LHCN-M2 (cell line): ENCODE measurements around the gene CPHXL. TPM values are rescaled to one million over a fixed set of nuclear protein-coding genes. Genes with fewer than 3 reads are reported as not detected.

ENCODE experiments used
- DNase-seq: peaks from one replicate; pipeline ENCODE4 v3.0.0-alpha.2; 2012; ENCODE audit warnings: low read depth
- polyA plus RNA-seq: library from polyadenylated mRNA; unstranded; fragments of >200 nt; gene quantifications from one replicate; pipeline ENCODE4 v1.2.1, GENCODE V29; 2012; ENCODE audit warnings: missing spikeins
- total RNA-seq: library from RNA; depleted of rRNA; stranded (reverse); fragments of >200 nt; gene quantifications from 2 replicates; pipeline ENCODE4 v1.2.3, GENCODE V29; 2014; rRNA removed

CPHXL gene
- total RNA-seq = not detected in 2 replicates
- not detected for polyA plus RNA-seq

DNA sequence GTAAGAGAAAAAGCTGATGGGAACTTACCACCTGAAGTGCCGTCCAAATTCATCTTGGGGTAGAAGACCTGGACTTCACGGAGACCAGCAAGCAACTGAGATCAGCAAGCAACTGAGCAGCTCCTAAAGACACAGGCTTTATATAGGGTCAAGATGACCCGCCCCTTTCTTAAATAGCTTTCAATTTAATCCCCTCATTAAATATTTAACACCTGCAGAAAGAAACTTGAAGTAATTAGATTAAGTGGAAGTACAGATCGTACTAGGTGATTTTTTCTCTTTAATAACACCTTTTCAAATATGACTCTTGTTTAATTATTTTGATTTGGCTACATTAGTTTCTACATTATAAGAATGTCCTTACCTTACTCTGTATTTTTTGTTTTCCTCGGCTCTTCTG, at the start of gene CPHXL:
CPHXL (minus strand) TSS at position 101 of the 400 bp plus-strand sequence; CDS start at position 53, 48 bp downstream.
- no peak for DNase-seq

DNA sequence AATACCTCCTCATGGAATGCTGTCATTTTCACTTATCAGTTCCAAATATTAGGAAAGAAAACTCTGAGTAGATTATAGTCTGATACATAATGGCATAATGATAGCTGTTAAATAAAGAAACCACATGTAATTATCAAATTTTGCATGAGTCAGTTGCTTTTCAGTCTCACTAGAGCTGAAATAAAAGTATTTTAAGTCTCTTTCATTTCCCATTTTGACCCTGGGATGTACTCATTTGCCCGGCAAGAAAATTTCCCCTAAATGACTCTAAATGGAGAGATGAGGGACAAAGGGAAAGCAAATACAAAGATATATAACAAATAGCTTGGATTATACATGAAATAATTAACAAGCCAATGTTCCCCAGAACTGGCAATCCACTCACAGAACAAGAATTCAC, 47.9 kb upstream of the CPHXL start:
- no peak for DNase-seq

DNA sequence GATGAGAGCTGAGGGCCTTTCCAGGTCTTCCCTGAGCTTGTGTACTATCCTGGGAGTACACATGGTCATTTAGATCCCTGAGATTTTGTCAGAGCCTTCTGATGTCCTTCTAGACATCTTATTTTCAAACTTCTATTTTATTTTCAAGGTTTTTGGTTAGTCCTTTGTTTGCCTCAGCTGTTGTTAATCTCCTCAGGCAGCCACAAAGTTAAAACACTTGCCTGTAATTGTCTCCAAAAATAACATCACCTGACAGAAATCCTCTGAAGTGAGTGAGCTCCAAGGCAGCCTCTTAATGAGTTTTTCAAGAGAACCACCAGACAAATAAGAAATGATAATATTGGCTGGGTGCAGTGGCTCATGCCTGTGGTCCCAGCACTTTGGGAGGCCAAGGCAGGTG, 43.8 kb upstream of the CPHXL start:
- no peak for DNase-seq

DNA sequence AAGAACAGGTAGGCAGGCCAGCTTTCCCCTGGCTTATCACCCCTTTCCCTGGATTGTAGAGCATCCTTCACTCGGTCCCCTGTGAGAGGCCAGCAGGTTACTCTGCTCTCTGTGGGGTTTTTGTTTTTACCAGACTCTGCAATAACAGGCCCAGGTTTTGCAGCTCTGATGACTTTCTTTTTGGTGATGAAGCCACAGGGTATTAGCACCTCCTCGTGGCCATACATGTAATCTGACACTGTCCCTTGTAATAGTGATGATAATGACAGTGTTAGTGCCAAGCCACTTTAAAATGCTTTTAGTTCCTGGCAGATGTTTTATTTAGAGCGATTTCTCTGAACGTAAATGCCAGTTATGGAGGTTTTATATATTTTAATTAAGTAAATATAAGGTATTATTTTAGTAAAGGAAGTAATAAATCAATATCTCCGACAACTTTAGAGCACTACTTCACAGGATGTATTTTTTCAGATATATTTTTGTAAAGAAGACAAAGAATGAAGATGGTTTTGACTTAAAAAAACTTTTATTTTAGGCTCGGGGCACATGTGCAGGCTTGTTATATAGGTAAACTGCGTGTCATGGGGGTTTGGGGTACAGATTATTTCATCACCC, 38.0 kb upstream of the CPHXL start:
- peak; percentile 45 for DNase-seq

DNA sequence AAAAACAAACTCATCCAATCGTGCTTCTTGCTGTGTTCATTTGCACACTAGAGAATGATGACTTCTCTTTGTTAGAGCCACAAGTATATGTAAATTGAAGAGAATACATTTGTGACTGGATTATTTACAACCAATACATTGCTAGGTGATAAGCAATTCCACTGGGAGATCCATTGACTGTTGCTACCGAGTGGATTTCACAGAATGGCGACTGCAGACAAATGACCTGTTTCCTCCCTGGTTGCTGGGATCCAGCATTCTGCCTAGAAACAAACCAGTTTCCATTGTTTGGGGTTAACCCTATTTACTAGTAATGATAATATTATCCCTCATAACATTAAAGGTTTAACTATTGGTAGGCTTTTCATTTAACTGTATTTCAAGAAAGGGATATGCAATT, 36.9 kb upstream of the CPHXL start:
- DNase-seq = no peak

DNA sequence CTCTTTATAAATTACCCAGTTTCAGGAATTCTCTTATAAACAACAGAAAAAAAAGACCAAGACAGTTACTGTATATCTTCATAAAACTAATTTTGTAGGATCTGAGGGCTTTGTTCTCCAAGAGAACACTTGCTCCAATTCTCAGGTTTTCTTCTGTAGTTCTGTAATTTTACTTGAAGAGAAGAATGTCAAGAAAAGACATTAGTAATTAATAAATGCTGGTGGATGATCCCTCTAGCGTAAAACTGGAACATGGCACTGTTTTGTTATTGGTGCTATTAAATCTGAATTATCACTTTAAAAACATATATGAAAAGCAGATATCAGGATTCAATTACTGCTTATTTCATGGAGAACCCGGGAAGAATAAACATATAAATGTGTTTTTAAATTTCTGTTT, 36.5 kb upstream of the CPHXL start:
- DNase-seq = no peak

DNA sequence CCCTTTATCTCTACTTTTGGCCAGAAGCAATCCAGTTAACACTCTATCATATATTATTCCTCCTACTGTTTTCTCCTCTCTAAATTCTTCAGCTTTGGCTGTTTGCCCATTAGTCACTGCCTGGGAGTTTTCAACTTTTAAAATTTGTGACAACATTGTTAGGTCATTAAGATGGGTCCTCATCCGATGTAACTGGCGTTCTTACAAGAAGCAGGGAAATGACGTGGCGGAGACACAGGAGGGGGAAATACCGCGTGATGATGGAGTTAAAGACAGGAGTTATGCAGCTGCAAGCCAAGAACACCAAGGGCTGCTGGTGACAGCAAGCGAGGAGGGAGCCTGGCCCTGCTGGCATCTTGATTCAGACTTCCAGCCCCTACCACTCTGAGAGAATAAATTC, 34.8 kb upstream of the CPHXL start:
- DNase-seq = no peak

DNA sequence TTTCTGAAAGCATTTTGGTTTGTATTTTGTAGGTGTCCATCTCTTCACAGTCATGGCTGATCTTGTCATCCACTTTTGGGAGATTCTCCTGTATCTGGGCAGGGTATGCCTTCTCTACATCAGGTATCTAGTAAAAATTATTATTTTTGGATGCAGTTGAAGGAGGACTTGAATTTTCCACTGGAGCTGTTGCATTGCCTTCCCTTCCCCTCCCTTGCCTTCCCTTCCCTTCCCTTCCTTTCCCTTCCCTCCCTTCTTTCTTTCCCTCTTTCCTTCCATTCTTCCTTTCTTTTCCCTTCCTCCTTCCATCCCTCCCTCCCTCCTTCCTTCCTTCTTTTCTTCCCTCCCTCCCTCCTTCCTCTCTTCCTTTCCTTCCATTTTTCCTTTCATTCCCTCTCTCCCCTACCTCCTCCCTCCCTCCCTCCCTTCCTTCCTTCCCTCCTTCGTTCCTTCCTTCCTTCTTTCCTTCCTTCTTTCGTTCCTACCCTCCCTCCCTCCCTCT, 33.8 kb upstream of the CPHXL start:
- no peak for DNase-seq

DNA sequence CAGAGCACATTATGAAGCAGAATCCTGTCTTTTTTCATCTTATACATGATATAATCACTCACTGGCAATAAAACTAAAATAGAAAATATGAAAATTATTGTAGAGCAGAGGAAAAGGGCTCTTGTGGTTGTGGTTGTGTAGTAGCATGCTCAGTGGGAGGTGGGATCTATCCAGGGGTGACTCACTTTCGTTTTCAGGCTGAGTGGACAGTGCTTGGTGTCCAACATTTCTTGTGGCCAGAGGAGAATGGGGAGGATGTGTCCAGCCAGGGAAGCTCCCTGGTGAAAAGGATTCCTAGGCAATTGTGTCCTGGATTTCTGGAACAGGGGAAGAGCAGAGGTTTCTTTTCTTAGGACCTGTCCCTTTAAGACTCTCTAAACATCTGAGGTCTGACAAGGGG, 31.9 kb upstream of the CPHXL start:
- peak; percentile 51 for DNase-seq

DNA sequence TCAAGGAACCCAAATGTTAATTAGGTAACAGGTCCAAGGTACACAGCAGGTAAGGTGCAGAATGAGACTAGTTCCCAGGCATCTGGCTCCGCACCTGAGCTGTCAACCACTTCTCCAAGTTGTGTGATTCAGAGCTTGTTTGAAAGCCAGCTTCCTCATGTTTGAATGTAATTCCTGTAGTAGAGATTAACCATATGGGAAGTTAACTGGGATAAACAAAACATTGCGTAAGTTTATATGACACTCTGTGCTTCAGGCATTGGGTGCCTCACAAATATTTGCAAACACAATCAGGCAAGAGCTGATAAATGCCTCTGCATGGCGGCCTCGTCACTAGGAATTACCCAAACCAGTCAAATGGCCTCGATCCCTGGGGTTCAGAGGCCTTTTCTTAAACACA, 27.9 kb upstream of the CPHXL start:
- DNase-seq = no peak

DNA sequence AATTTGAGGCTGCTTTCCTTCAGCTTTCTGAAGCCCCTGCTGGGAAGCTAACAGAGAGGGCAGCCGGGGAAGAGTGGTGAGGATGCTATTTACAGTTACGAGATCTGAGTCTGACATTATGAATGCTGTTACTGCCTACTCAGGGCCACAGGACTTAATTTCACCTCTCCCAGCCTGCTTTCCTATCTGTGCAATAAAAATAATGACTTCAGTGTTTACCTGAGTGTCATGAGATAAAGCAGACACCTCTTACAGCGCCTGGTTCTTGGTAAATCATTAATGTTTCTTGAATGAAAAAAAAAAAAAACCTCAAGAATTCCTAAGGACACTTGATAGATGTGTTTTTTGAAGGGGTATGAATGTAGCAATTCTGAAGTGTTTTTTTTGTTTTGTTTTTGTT, 24.2 kb upstream of the CPHXL start:
- no peak for DNase-seq

DNA sequence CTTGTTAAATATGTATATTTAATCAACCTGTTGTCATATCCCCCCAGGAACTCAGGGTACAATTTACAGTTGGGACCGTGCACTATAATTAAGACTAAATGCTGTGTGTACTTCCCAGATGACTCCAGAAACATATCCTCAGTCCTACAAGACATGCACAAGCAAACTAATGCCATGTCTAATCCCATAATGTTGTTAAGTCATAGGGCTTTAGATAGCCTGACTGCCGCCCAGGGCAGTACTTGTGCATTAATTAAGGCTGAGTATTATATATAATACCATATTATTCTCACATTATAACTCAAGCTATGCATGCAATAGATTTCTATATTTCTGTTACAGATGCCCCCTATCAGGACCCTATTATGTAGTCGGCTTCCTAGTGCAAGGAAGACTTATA, 20.1 kb upstream of the CPHXL start:
- DNase-seq = no peak

DNA sequence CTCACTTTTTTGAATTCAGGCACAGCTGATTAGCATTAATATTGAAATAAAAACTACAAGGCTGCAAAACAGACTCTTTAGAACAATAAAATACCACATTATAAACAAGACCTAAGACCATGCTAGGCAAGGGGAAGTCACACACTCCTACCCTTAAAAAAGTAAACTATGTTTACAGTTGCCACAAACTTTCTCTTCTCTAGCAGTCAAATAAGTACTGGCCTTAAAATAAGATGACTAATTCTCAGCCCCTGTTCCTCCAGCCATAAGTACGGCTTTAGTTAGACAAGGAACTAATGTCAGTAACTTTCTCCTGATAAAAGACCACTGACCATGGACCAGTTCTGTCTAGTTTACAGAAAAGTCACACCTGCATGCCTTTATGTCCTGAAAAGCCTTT, 19.5 kb upstream of the CPHXL start:
- DNase-seq = no peak

DNA sequence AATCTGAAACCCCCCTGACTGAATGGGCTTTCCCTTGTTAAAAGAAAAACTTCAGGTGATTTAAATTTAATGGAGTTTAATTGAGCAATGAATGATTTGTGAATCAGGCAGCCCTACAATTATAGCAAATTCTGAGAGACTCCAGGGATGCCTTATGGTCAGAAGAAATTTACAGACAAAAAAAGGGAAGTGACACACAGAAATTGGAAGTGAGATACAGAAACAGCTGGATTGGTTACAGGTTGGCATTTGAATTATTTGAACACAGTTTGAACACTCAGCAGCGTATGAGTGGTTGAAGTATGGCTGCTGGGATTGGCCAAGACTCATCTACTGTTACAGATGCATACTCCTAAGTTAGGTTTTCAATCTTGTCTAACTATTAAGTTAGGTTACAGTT, 19.0 kb upstream of the CPHXL start:
- no peak for DNase-seq

DNA sequence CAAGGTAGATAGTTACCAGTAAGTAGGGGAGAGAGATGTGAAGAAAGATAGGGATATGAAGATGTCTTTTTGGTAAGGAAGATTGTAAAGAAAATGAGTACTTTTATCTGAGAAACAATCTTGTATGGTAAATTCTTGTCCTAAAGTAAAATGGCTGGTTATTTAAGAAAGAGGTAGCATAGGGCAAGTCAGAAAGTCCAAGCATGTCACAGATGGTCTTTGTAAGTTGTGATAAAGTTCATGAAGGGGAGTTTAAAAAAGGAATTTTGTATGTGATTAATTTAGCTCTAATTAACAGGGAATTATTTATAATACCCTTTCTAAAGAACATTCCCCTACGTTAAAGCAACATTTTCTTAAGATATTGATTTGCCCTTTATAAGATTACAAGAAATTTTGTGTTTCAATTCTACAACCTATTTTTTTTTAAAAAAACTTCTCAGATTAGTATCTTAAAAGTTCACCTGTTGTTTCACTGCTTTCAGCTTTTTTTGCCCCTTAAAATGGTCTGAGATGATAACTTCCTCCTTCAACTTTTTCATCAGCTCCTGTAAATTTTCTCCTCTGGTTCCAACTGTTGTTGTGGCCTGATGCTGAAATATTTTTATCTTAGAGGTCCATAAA, 16.2 kb upstream of the CPHXL start:
- peak; percentile 8 for DNase-seq

DNA sequence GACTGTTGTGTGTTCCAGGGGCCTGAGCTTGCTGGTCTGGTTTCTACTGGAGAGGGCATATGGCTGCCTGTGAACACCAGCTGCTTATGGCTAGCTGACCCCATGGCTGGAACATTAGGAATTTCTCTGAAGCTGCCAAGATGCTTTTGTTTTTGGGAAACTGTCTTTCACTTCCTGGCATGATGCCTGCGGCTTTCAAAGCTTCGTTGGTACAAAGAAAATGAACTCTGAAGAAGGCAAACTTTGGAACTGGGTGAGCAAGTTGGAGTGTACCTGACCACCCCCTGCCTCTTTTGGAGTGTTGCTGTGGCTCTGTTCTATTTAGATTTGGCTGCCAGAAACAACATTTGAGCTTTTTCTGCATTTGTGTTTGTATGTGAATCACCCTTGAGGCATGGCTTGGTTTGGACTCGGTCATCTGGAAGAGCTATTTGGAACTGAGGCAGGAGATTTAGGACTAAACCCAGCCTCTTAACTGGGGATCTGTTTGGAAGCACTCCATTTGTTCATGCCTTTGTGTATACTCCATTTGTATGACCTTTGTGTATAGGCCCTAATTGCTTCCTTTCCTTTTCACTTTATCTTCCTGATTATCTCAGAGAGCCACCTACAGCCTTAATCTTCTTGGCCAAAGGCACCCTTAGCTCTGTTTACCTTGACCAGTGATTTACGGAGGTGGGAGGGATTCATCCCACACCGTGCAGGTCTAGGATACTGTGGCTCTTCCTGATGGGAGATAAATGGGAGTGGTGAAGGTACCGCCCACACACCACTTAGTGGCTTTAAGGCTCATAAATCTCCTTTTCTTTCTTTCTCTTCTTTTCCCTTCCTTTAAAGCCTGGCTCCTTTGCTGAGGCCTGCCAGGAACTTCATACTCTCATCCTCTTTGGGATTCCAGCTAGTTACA, 7.3 kb upstream of the CPHXL start:
- DNase-seq = peak; percentile 23

DNA sequence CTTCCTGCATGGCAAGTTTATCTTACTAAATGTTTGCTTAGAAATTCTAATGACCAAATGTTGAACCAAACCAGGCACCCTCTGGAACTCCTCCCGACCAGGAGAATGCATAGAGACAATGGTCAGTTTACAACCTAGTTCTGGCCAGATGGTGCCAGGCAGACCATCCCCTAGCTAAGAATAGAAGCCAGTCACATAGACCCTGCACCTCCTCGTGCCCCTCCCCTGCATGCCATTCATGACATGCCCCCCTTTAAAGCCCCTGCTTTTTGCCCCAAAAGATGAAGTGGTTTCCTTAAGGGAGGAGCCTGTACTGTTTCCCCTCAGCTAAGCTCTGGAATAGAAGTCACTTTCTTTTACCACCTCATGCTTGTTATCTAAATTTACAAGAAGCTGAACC, 6.6 kb upstream of the CPHXL start:
- DNase-seq = no peak

DNA sequence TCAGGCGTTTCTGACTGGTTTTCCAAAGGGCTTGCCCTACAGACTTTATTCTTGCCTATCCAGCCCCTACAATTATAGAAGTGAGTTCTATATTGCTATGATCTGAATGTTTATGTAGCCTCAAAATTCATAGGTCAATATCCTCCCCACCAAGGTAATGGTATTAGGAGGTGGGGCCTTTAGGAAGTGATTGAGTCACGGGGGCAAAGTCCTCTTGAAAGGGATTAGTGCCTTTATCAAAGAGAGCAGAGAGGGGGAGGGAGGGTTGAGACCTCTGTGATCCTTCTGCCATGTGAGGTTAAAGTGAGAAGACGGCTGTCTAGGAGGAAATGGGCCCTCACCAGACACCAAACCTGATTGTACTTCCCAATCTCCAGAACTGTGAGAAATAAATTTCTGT, 931 bp upstream of the CPHXL start:
- no peak for DNase-seq

DNA sequence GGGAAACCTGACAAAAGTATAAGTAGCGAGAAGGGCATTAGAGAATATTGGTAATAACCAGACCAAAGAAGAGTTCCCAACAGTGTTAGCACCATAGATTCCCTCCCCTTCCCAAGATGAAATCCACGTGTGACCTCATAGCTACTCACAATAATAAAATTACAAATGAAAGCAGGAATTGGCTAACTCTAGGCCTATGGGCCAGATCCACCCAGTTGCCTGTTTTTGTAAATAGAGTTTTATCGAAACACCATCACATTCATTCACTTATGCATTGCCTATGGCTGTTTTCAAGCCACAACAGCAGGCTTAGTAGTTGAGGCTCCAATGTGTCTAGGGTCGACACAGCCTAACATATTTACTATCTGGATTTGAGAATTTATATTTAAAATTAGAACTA, 7.8 kb downstream of the CPHXL start:
- DNase-seq = no peak

DNA sequence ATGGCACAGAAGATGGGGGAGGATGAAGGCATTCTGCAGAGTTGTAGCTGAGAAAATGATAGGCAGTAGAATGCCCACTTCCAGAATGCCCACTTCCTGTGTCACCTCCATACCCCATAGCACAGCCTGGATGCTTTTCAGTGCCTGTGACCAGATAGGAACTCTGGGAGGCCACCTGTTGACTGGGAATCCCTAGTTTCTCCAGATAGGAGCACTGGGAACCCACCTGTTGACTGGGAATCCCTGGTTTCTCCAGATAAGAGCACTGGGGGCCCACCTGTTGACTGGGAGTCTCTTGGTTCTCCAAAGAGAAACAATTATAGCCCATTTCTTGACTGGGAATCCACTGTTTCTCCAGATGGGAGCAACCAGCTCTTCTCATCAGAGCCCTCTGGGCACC, 11.6 kb downstream of the CPHXL start:
- no peak for DNase-seq

DNA sequence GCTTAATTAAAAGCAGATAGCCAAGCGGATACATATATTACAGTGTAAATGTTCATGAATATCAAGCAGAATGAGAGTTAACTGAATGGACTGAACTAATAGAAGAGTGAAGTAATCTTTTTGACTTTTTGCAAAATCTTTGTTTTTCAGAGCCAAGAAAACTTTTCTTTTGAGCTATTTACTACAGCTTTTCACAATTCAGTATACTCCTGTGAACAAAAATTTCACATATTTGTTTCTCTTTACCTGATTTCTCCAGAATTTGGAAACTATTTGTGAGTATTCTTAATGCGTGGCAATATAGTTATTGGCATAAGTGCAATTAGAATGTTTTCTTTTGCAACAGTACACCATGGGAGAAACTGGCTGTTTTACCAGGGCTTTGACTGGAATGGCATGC, 15.9 kb downstream of the CPHXL start:
- no peak for DNase-seq

DNA sequence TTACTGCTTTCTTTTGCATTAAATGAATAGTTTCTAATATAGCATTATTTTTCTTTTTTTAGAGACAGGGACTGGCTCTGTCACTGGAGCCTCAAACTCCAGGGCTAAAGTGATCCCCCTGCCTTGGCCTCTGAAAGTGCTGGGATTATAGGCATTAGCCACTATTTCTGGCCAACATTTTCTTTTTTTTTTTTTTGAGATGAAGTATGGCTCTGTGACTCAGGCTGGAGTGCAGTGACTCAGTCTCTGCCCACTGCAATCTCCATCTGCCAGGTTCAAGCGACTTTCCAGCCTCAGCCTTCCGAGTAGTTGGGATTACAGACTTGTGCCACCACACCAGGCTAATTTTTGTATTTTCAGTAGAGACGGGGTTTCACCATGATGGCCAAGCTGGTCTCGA, 23.0 kb downstream of the CPHXL start:
- peak; percentile 19 for DNase-seq

DNA sequence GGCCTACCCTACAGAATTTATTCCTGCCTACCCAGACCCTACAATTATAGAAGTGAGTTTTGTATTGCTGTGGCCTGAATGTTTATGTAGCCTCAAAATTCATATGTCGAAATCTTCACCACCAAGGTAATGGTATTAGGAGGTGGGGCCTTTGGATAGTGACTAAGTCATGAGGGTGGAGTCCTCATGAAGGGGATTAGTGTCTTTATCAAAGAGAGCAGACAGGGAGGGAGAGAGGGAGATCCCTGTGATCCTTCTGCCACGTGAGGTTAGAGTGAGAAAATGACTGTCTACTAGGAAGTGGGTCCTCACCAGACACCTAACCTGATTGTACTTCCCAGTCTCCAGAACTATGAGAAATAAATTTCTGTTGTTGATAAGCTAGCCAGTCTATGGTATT, 24.0 kb downstream of the CPHXL start:
- no peak for DNase-seq
